HG03097 (cell line): ENCODE measurements around the gene CACNB2.
"Not testable (repeated sequence)": the region's sequence is repeated elsewhere in the genome, so short reads cannot be mapped to it uniquely, and the experiment has no call there.

Source experiments
- ATAC-seq: cut with Tn5 transposase; IDR thresholded peaks from one replicate; pipeline ENCODE4 v1.9.1; 2021; ENCODE audit not compliant: unreplicated experiment, low FRiP score

Gene CACNB2

DNA sequence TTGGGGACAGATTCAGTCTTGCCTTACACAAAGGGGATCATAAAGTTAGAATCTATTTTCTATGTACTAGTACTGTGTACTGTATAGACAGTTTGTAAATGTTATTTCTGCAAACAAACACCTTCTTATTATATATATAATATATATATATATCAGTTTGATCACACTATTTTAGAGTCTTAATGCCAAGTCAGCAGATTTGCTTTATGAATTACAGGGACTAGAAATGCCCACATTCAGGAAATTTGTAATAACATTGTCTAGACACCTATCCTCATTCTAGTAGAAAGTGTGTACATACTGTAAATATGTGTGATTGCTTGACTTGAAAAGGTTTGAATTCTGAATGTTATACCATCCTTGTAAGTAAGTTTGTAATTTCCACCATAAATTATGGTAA is 400.0 kb downstream of the CACNB2 start:
- ATAC-seq = no peak

DNA sequence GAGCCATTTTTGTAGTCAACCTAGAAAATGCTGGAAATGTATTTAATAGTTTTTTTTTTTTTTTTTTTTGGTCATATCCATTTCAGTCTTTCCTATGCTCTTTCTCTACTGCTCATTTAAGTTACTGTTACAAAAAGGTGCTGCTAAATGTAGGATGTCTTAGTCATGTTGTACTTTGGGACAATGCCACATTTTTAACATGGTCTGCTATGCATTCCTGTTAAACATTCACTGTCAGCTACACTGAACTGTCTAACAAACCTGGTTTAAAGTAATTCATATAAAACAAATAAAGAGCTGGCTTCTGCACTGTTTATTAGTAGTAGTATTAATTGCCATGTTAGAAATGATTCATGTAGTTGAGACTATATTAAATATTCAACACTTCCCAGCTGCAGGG is 402.6 kb downstream of the CACNB2 start:
- no peak for ATAC-seq

DNA sequence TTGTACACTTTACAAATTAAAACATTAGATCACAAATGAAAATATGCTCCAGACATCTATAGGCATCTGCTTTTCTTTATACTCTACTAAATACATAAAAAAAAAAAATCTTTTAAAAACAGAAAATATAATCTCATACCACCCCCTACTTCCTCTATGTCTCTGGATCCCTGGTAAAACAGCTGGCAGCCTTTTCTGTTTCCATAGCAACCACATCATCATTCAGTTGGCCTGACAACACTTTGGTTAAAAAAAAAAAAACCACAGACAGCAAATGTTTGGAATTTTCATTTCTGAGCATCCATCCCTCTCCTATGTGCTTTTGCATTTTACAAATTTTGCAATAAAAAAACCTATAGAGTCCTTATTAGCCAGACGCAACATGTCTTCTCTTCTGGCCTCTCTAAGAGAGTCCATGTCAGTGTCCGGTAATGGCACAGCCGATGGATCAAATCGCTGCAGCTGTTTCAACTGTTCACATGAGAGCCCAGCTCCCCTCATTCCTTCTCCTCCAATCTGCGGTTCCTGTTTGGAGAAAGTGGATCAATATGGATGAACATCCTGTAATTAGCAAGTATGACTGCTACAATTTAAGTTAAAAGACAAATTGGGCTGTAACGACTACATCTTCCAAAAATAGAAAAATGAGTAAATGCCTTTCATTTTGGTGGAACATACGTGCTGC is 405.5 kb downstream of the CACNB2 start:
- no peak for ATAC-seq

DNA sequence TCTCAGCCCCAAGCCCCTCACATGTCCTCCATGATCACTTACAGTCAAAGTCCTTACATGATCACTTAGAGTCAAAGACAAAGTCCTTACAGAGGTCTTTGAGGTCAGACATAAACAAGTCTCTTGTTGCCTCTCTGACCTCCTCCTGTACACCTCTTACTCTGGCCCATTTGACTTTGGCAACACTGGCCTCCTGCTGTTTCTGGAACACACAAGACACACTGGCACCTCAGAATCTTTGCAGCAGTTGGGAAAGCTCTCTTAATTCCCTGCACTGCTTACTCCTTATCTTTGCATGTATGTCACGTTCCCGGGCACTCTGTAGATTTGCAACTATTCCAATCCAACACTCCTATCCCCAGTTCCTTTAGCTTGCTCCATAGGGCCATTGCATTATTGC is 408.9 kb downstream of the CACNB2 start:
- ATAC-seq = no peak

DNA sequence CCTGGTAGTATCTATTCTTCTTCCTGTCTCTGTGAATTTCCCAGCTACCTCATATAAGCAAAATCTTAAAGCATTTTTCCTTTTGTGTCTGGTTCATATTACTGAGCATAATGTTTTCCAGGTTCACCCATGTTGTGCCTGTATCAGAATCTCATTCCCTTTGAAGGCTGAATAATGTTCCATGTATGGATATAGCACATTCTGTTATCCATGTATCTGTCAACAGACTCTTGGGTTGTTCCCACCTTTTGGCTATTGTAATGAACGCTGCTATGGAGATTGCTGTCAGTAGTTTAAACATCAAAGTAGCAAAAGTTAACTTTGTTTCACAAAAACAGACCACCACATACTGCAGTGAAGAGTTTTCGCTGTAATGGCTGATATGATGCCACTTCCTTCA is 411.2 kb downstream of the CACNB2 start:
- no peak for ATAC-seq

DNA sequence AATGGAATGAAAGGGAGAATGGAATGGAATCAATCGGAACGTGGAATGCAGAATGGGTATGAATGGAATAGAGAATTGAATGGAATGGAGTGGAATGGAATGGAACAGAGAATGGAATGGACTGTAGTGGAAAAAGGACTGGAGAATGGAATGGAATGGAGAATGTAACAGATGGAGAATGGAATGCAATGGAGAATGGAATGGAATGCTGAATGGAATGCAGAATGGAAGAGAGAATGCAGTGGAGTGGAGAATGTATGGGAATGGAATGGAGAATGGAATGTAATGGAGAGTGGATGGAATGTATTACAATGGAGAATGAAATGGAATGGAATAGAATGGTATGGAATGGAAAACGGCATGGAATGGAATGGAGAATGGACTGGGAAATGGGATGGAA is 414.3 kb downstream of the CACNB2 start:
- ATAC-seq = no peak

DNA sequence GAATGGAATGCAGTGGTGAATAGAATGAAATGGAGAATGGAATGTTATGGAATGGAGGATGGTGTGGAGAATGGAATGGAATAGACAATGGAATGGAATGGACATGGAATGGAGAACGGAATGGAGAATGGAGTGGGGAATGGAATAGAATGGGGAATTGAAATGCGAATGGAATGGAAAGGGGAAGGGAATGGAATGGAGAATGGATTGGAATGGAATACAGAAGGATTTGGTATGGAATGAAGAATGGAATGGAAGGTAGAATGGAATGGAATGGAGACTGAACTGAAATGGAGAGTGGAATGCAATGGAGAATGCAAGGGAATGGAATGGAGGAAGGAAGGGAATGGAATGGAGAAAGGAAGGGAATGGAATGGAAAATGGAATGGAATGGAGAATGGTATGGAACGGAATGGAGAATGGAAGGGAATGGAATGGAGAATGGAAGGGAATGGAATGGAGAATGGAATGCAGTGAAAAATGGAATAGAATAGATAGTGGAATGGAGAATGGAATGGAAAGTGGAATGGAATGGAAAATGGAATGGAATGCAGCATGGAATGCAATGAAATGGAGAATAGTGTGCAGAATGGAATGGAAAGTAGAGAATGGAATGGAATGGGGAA is 416.4 kb downstream of the CACNB2 start:
- ATAC-seq = no peak

DNA sequence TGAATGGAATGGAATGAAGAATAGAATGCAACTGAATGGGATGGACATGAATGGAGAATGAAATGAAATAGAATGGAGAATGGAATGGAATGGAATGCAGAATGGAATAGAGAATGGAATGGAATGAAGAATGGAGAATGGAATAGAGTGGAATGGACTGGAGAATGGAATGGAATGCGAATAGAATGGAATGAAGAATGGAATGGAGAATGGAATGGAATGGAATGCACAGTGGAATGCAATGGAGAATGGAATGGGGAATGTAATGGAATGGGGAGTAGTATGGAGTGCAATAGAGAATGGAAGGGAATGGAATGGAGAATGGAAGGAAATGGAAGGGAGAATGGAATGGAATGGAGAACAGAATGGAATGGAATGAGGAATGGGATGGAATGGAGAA is 417.7 kb downstream of the CACNB2 start:
- ATAC-seq = no peak

DNA sequence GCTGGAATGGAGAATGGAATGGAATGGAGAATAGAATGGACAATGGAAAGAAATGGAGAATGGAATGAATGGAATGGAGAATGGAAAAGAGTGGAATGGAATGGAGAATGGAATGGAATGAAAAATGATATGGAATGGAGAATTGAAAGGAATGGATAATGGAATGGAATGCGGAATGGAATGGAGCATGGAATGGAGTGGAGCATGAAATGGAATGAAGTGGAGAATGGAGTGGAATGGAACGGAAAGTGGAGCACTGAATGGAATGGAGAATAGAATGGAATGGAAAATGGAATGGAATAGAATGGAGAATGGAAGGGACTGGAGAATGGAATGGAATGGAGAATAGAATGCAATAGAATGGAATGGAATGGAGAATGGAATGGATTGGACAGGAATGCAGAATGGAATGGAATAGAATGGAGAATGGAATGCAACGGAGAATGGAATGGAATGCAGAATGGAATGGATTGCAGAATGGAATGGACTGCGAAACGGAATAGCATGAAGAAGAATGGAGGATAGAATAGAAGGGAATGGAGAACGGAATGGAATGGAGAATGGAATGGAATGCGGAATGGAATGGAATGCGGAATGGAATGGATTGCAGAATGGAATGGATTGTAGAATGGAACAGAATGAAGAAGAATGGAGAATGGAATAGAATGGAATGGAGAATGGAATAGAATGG is 421.8 kb downstream of the CACNB2 start:
- no peak for ATAC-seq

DNA sequence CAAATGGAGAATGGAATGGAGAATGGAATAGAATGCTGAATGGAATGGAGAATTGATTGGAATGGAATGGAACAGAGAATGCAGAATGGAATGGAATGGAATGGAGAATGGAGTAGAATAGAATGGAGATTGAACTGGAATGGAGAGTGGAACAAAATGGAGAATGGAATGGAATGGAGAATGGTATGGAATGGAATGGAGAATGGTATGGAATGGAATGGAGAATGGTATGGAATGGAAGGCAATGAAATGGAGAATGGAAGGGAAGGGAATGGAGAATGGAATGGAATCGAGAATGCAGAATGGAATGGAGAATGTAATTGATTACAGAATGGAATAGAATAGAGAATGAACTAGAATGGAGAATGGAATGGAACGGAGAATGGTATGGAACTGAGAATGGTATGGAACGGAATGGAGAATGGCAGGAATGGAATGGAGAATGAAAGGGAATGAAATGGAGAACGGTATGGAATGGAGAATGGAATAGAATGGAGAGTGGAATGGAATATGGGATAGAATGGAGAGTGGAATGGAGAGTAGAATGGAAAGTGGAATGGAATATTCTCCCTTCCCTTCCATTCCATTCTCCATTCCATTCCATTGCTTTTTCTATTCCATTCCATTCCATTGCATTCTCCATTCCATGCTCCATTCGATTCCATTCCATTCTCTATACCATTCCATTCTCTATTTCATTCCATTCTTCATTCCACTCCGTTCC is 422.9 kb downstream of the CACNB2 start:
- no peak for ATAC-seq

DNA sequence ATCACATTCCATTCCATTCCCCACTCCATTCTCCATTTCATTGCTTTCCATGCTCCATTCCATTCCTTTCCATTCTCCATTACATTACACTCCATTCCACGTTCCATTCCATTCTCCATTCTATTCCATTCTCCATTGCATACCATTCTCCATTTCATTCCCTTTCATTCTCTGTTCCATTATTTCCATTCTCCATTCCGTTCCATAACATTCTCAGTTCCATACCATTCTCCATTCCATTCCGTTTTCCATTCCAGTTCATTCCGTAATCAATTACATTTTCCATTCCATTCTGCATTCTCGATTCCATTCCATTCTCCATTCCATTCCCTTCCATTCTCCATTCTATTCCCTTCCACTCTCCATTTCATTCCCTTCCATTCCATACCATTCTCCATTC is 424.8 kb downstream of the CACNB2 start:
- no peak for ATAC-seq

DNA sequence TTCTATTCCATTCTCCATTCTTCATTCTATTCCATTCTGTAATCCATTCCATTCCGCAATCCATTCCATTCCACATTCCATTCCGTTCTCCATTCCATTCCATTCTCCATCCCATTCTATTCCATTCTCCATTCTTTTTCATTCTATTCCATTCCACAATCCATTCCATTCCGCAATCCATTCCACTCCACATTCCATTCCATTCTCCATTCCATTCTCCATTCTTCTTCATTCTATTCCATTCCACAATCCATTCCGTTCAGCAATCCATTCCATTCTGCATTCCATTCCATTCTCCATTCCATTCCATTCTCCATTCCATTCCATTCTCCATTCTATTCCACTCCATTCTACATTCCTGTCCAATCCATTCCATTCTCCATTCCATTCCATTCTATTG is 426.0 kb downstream of the CACNB2 start:
- ATAC-seq = no peak

DNA sequence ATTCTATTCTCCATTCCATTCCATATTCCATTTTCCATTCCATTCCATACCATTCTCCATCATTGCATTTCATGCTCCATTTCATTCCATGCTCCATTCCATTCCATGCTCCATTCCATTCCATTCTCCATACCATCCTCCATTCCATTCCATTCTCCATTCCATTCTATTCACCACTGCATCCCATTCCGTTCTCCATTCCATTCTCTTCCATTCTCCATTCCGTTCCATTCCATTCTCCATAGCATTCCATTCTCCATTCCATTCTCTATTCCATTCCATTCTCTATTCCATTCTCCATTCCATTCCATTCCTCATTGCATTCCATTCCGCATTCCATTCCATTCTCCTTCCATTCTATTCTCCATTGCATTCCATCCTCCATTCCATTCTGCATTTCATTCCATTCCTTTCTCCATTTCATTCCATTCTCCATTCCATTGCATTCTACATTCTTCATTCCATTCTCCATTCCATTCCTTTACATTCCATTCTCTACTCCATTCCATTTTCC is 427.2 kb downstream of the CACNB2 start:
- ATAC-seq = no peak

DNA sequence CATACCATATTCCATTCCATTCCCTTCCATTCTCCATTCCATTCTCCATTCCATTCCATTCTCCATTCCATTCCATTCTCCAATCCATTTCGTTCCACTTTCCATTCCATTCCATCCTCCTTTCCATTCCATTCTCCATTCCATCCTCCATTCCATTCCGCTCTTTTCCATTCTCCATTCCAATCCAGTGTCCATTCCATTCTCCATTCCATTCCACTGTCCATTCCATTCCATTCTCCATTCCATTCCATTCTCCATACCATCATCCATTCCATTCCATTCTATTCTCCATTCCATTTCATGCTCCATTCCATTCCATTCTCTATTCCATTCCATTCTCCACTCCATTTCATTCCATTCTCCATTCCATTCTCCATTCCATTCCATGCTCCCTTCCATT is 430.2 kb downstream of the CACNB2 start:
- ATAC-seq = not testable (repeated sequence)

DNA sequence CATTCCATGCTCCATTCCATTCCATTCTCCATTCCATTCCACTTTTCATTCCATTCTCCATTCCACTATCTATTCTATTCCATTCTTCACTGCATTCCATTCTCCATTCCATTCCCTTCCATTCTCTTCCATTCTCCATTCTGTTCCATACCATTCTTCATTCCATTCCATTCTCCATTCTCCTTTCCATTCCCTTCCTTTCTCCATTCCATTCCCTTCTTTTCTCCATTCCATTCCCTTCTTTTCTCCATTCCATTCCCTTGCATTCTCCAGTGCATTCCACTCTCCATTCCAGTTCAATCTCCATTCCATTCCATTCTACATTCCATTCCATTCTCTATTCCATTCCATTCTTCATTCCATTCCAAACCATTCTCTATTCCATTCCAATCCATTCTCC is 430.9 kb downstream of the CACNB2 start:
- ATAC-seq = no peak

DNA sequence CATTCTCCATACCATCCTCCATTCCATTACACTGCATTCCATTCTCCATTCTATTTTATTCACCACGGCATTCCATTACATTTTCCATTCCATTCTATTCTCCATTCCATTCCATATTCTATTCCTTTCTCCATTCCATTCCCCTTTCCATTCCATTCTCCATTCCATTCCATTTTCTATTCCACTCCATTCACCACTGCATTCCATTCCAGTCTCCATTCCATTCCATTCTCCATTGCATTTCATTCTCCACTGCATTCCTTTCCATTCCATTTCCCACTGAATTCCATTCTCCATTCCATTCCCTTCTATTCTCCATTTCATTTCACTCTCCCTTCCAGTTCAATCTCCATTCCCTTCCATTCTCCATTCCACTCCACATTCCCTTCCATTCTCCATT is 431.6 kb downstream of the CACNB2 start:
- ATAC-seq = no peak

DNA sequence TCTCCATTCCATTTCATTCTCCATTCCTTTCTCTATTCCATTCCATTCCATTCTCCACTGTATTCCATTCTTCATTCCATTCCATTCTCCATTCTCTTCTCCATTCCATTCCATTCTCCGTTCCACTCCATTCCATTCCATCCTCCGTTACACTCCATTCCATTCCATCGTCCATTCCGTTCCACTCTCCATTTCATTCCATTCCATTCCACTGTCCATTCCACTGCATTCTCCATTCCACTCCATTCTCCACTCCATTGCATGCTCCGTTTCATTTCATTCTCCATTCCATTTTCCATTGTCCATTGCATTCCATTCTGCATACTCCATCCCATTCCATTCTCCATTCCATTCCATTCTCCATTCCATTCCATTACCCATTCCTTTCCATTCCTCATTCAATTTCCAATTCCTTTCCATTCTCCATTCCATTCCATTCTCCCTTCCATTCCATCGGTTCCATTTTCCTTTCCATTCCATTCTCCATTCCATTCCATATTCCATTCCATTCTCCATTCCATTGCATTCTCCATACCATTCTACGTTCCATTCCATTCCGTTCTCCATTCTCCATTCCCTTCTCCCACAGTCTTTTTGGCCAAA is 432.8 kb downstream of the CACNB2 start:
- ATAC-seq = no peak

DNA sequence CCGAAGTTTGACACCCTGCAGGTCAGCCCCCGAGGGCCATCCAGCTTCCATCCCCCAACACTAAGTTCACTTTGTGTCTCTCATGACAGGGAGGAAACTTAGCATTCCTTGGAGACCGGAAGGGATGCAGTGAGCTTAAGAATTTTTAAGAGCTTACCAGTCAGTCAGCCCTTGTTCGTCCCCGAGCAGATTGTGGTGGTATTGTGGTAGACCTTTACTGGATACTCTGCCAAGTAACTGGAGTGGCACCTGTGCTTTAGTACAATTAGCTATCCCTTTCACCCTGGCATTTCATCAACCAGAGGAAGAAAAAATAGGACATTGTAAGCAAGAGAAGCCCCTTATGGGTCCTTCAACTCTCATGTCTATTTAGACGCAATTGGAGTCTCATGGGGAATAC is 436.4 kb downstream of the CACNB2 start:
- no peak for ATAC-seq

DNA sequence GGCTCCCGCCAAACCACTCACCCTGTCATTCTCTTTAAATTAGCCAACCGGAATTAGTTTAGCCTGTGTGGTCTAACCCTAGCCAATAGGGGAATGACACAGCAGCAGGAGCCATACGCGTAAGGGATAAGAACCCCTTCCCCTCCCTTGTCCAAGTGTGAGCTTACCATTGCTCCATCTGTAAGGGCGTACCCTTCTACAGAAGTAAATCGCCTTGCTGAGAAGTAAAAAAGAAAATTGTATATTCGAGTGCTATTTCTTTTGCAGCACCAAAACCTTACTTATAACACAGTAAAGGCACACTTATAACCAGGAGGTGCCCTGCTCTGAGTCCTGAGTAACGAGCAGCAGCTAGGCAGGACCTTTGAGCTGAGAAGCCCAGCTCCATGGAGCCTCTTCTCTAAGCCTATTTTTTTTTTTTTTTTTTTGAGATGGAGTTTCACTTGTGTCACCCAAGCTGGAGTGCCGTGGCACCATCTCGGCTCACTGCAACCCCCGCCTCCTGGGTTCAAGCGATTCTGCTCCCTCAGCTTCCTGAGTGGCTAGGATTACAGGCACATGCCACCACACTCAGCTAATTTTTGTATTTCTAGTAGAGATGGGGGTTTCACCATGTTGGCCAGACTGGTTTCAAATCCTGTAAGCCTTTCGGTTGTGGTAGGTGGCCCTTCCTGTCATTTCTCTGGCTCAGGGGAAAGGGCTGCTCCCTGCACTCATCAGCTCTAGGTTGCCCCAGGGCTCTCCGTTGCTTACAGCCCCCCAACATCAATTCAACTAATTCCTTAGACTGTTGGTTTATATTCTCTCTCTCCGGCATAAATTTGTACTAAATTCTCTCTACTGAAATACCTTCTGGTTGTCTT is 437.8 kb downstream of the CACNB2 start:
- ATAC-seq = no peak

DNA sequence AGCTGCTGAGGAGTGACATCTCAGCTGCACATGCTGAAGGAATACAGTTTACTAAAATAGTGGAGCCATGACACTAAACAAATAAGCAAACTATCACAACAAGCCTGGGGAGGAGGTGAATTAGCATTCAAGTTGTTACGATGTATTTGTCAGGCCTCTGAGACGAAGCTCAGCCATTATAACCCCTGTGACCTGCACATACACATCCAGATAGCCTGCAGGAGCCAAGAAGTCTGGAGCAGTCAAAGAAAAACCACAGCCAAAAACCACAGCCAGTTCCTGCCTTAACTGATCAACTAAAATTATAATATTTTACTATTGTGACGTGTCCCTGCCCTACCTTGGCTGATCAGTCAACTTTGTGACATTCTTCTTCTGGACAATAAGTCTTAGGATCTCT is 442.6 kb downstream of the CACNB2 start:
- peak; percentile 66 for ATAC-seq
